NT2/D1 (cell line): Measurements from ENCODE around the gene GKN2.

Source experiments
- YY1 ChIP-seq: IDR thresholded peaks from 2 replicates; pipeline ENCODE4 v1.6.1; 2011; ENCODE audit not compliant: insufficient read length, insufficient read depth
- ZNF274 ChIP-seq: IDR thresholded peaks from 2 replicates; pipeline ENCODE4 v1.6.1; 2011; ENCODE audit warnings: mild to moderate bottlenecking, low read depth, low read length

GRCh38 chr2:68920481-68921170, 32.1 kb downstream of the GKN2 start:
- TF ChIP-seq YY1 (no peak), ZNF274 (no peak)
